ENCODE measurements around the gene ZNF428. TPM values are rescaled to one million over a fixed set of nuclear protein-coding genes. Genes with fewer than 3 reads are reported as not detected.
"Not testable (repeated sequence)": the region's sequence is repeated elsewhere in the genome, so short reads cannot be mapped to it uniquely, and the experiment has no call there.

ZNF428 gene
- total and polyA plus RNA-seq, 4 donors: 6.5 to 22.1 (median 14.4) TPM

- peaks cover 0 to 4% (median 0%) of the 10 kb centered on the region in 4 donors for H3K4me1 ChIP-seq (ENCODE audit: control insufficient read depth in 4 of 4, insufficient read depth in 4 of 4, low read length in 3 of 4)
- no peak overlapping the region for H3K9ac ChIP-seq (ENCODE audit: low read depth in 1 of 2, low read length in 2 of 2)
- no peaks in the 10 kb centered on the region for H3K9me3 ChIP-seq (ENCODE audit: control insufficient read depth in 4 of 4, low read length in 3 of 4)
- TF ChIP-seq TAF1 (conservative IDR thresholded peaks at IDR 0.05): no peak
- peak; percentile 17 to 34 for TF ChIP-seq RXRA (IDR thresholded peaks at IDR 0.05)
- peak; percentile 78 for TF ChIP-seq CTCF (IDR thresholded peaks at IDR 0.05; ENCODE audit: low read depth, low read length, missing input control)
- peak; percentile 84 to 91 for TF ChIP-seq RAD21 (IDR thresholded peaks at IDR 0.05)
- 56% methylated on average over 14 of the region's 14 CpGs for WGBS
- H3K27ac ChIP-seq (ENCODE audit: low read depth in 1 of 2, low read length in 2 of 2): no peak overlapping the region
- H3K36me3 ChIP-seq (ENCODE audit: control insufficient read depth in 4 of 4, insufficient read depth in 3 of 4, low read depth in 1 of 4, low read length in 3 of 4): peaks cover 0 to 11% (median 0%) of the 10 kb centered on the region in 4 donors
- H3K27me3 ChIP-seq (ENCODE audit: control insufficient read depth in 4 of 4, insufficient read depth in 4 of 4, low read length in 3 of 4): no peaks in the 10 kb centered on the region
- H3K4me3 ChIP-seq (ENCODE audit: low read depth in 1 of 3, low read length in 3 of 3): no peak overlapping the region
- DNase-seq (ENCODE audit: low spot score): peak; percentile 58
These were observed 32.5 kb upstream of the ZNF428 start for GRCh38 chr19:43651758-43652545.

- WGBS: 99% methylated on average over 7 of the region's 7 CpGs
- H3K4me3 ChIP-seq (ENCODE audit: low read depth in 1 of 3, low read length in 3 of 3); H3K27me3 ChIP-seq (ENCODE audit: control insufficient read depth in 4 of 4, insufficient read depth in 4 of 4, low read length in 3 of 4); H3K4me1 ChIP-seq (ENCODE audit: control insufficient read depth in 4 of 4, insufficient read depth in 4 of 4, low read length in 3 of 4); H3K27ac ChIP-seq (ENCODE audit: low read depth in 1 of 2, low read length in 2 of 2); H3K9me3 ChIP-seq (ENCODE audit: control insufficient read depth in 4 of 4, low read length in 3 of 4); H3K9ac ChIP-seq (ENCODE audit: low read depth in 1 of 2, low read length in 2 of 2); DNase-seq (ENCODE audit: low spot score); H3K36me3 ChIP-seq (ENCODE audit: control insufficient read depth in 4 of 4, insufficient read depth in 3 of 4, low read depth in 1 of 4, low read length in 3 of 4): not testable (repeated sequence)
These were observed 30.8 kb upstream of the ZNF428 start for GRCh38 chr19:43650276-43650675.

- no peak overlapping the region for H3K9ac ChIP-seq (ENCODE audit: low read depth in 1 of 2, low read length in 2 of 2)
- no peak overlapping the region for H3K4me3 ChIP-seq (ENCODE audit: low read depth in 1 of 3, low read length in 3 of 3)
- TF ChIP-seq ZBTB33 (IDR thresholded peaks at IDR 0.05) (no peak), FOXA1 (IDR thresholded peaks at IDR 0.05) (no peak), TAF1 (conservative IDR thresholded peaks at IDR 0.05) (no peak)
These were observed 30.1 kb upstream of the ZNF428 start for GRCh38 chr19:43649514-43649913.

GRCh38 chr19:43648633-43649032, 29.2 kb upstream of the ZNF428 start:
- DNase-seq (ENCODE audit: low spot score): no peak
- WGBS: 91% methylated on average over 6 of the region's 6 CpGs
- no peak overlapping the region for H3K9ac ChIP-seq (ENCODE audit: low read depth in 1 of 2, low read length in 2 of 2)
- no peak overlapping the region for H3K4me3 ChIP-seq (ENCODE audit: low read depth in 1 of 3, low read length in 3 of 3)
- peaks cover 0 to 3% (median 0%) of the 10 kb centered on the region in 4 donors for H3K36me3 ChIP-seq (ENCODE audit: control insufficient read depth in 4 of 4, insufficient read depth in 3 of 4, low read depth in 1 of 4, low read length in 3 of 4)
- peaks cover 0 to 4% (median 0%) of the 10 kb centered on the region in 4 donors for H3K9me3 ChIP-seq (ENCODE audit: control insufficient read depth in 4 of 4, low read length in 3 of 4)
- H3K4me1 ChIP-seq (ENCODE audit: control insufficient read depth in 4 of 4, insufficient read depth in 4 of 4, low read length in 3 of 4): peaks cover 0 to 4% (median 0%) of the 10 kb centered on the region in 4 donors
- no peaks in the 10 kb centered on the region for H3K27me3 ChIP-seq (ENCODE audit: control insufficient read depth in 4 of 4, insufficient read depth in 4 of 4, low read length in 3 of 4)
- H3K27ac ChIP-seq (ENCODE audit: low read depth in 1 of 2, low read length in 2 of 2): no peak overlapping the region
- no peak for TF ChIP-seq FOXA1 (IDR thresholded peaks at IDR 0.05)
- TF ChIP-seq RAD21 (IDR thresholded peaks at IDR 0.05): no peak
- no peak for TF ChIP-seq FOXA2 (IDR thresholded peaks at IDR 0.05)
- TF ChIP-seq EGR1 (IDR thresholded peaks at IDR 0.05; ENCODE audit: low read depth in 2 of 2): no peak
- TF ChIP-seq ATF3 (IDR thresholded peaks at IDR 0.05): no peak
- no peak for TF ChIP-seq HNF4A (conservative IDR thresholded peaks at IDR 0.05)
- no peak for TF ChIP-seq HNF4G (IDR thresholded peaks at IDR 0.05)
- no peak for TF ChIP-seq GABPA (IDR thresholded peaks at IDR 0.05 in 1 of 2, conservative IDR thresholded peaks at IDR 0.05 in 1 of 2)
- TF ChIP-seq JUND (IDR thresholded peaks at IDR 0.05): no peak
- no peak for TF ChIP-seq TAF1 (conservative IDR thresholded peaks at IDR 0.05)
- no peak for TF ChIP-seq ZBTB33 (IDR thresholded peaks at IDR 0.05)
- no peak for TF ChIP-seq RXRA (IDR thresholded peaks at IDR 0.05)

More at GRCh38 chr19:43649514-43649913, 30.1 kb upstream of the ZNF428 start:
- Histone ChIP-seq H3K4me1 (ENCODE audit: control insufficient read depth in 4 of 4, insufficient read depth in 4 of 4, low read length in 3 of 4) (peaks cover 0 to 4% (median 0%) of the 10 kb centered on the region in 4 donors), H3K27ac (ENCODE audit: low read depth in 1 of 2, low read length in 2 of 2) (no peak overlapping the region), H3K27me3 (ENCODE audit: control insufficient read depth in 4 of 4, insufficient read depth in 4 of 4, low read length in 3 of 4) (no peaks in the 10 kb centered on the region), H3K36me3 (ENCODE audit: control insufficient read depth in 4 of 4, insufficient read depth in 3 of 4, low read depth in 1 of 4, low read length in 3 of 4) (peaks cover 0 to 3% (median 0%) of the 10 kb centered on the region in 4 donors), H3K9me3 (ENCODE audit: control insufficient read depth in 4 of 4, low read length in 3 of 4) (peaks cover 0 to 4% (median 0%) of the 10 kb centered on the region in 4 donors)
- DNase-seq (ENCODE audit: low spot score): no peak
- WGBS: 89% methylated on average over 2 of the region's 2 CpGs
